Measurements from ENCODE around the gene THAP3.
"Not testable (repeated sequence)": the region's sequence is repeated elsewhere in the genome, so short reads cannot be mapped to it uniquely, and the experiment has no call there.

Gene THAP3

GRCh38 chr1:6599991-6600390, 24.7 kb upstream of the THAP3 start:
- Histone ChIP-seq H3K4me1 (ENCODE audit: control insufficient read depth, insufficient read depth, low read depth, low read length) (peaks cover 40% of the 10 kb centered on the region), H3K4me3 (ENCODE audit: insufficient read depth in 1 of 2, low read depth in 1 of 2, low read length in 2 of 2) (peak overlapping the region in 1 of 2 experiments; percentile 95), H3K79me1 (replicated peaks; ENCODE audit: low read length, poor library complexity, severe bottlenecking) (peaks cover 36% of the 10 kb centered on the region), H3K36me3 (ENCODE audit: control insufficient read depth in 1 of 2, insufficient read depth in 2 of 2, low read depth in 1 of 2, low read length in 2 of 2) (peaks cover 39 to 42% of the 10 kb centered on the region in 2 experiments), H3K9ac (ENCODE audit: low read length) (peak overlapping the region; percentile 98), H3K4me2 (ENCODE audit: low read length, poor library complexity, severe bottlenecking) (peak overlapping the region; percentile 97)
- not testable (repeated sequence) for DNase-seq; H2AFZ ChIP-seq (ENCODE audit: low read depth, low read length); H3K14ac ChIP-seq (ENCODE audit: low read length in 2 of 2); H4K8ac ChIP-seq (ENCODE audit: low read length); H3K27me3 ChIP-seq (ENCODE audit: control insufficient read depth in 1 of 2, insufficient read depth in 1 of 2, low read length in 2 of 2); H3K9me3 ChIP-seq (ENCODE audit: control insufficient read depth, low read length); H3K18ac ChIP-seq (ENCODE audit: low read depth in 1 of 2, low read length in 2 of 2); H2BK12ac ChIP-seq (ENCODE audit: low read length in 2 of 2); H2BK15ac ChIP-seq (ENCODE audit: low read depth, poor library complexity, severe bottlenecking); H3K27ac ChIP-seq (ENCODE audit: low read length, poor library complexity, severe bottlenecking); H4K91ac ChIP-seq (ENCODE audit: low read length); H3K23ac ChIP-seq (ENCODE audit: low read length in 2 of 2); H2BK120ac ChIP-seq (ENCODE audit: low read depth, low read length); H3K4ac ChIP-seq (ENCODE audit: low read depth in 1 of 2, low read length in 2 of 2); H2AK5ac ChIP-seq (ENCODE audit: low read length, severe bottlenecking); H2BK5ac ChIP-seq (ENCODE audit: low read depth, low read length, poor library complexity, severe bottlenecking)
- WGBS: 93% methylated on average over 7 of the region's 8 CpGs

GRCh38 chr1:6600410-6601048, 24.1 kb upstream of the THAP3 start:
- H2BK5ac ChIP-seq (ENCODE audit: low read depth, low read length, poor library complexity, severe bottlenecking): no peak overlapping the region
- peak overlapping the region; percentile 3 for H4K91ac ChIP-seq (ENCODE audit: low read length)
- H3K27me3 ChIP-seq (ENCODE audit: control insufficient read depth in 1 of 2, insufficient read depth in 1 of 2, low read length in 2 of 2): no peaks in the 10 kb centered on the region
- peak overlapping the region; percentile 98 for H3K9ac ChIP-seq (ENCODE audit: low read length)
- H3K14ac ChIP-seq (ENCODE audit: low read length in 2 of 2): peak overlapping the region in 1 of 2 experiments; percentile 94
- peak overlapping the region in 1 of 2 experiments; percentile 9 for H3K23ac ChIP-seq (ENCODE audit: low read length in 2 of 2)
- no peaks in the 10 kb centered on the region for H3K9me3 ChIP-seq (ENCODE audit: control insufficient read depth, low read length)
- peak overlapping the region in 1 of 2 experiments; percentile 61 for H3K4ac ChIP-seq (ENCODE audit: low read depth in 1 of 2, low read length in 2 of 2)
- peak overlapping the region in 1 of 2 experiments; percentile 51 for H2BK12ac ChIP-seq (ENCODE audit: low read length in 2 of 2)
- H4K8ac ChIP-seq (ENCODE audit: low read length): no peak overlapping the region
- WGBS: 23% methylated on average over 10 of the region's 10 CpGs
- H2AFZ ChIP-seq (ENCODE audit: low read depth, low read length): no peak overlapping the region
- no peak overlapping the region for H2BK15ac ChIP-seq (ENCODE audit: low read depth, poor library complexity, severe bottlenecking)
- H2AK5ac ChIP-seq (ENCODE audit: low read length, severe bottlenecking): peak overlapping the region; percentile 54
- H3K4me2 ChIP-seq (ENCODE audit: low read length, poor library complexity, severe bottlenecking): peak overlapping the region; percentile 97
- peak overlapping the region; percentile 1 to 91 for H3K18ac ChIP-seq (ENCODE audit: low read depth in 1 of 2, low read length in 2 of 2)
- peaks cover 34 to 37% of the 10 kb centered on the region in 2 experiments for H3K36me3 ChIP-seq (ENCODE audit: control insufficient read depth in 1 of 2, insufficient read depth in 2 of 2, low read depth in 1 of 2, low read length in 2 of 2)
- DNase-seq: peak; percentile 30
- peaks cover 32% of the 10 kb centered on the region for H3K79me1 ChIP-seq (replicated peaks; ENCODE audit: low read length, poor library complexity, severe bottlenecking)
- no peak overlapping the region for H2BK120ac ChIP-seq (ENCODE audit: low read depth, low read length)
- peaks cover 40% of the 10 kb centered on the region for H3K4me1 ChIP-seq (ENCODE audit: control insufficient read depth, insufficient read depth, low read depth, low read length)
- peak overlapping the region; percentile 38 for H3K27ac ChIP-seq (ENCODE audit: low read length, poor library complexity, severe bottlenecking)
- H3K4me3 ChIP-seq (ENCODE audit: insufficient read depth in 1 of 2, low read depth in 1 of 2, low read length in 2 of 2): peak overlapping the region; percentile 89 to 95

GRCh38 chr1:6601049-6601922, 23.4 kb upstream of the THAP3 start:
- WGBS: under 1% methylated on average over 40 of the region's 40 CpGs
- no peak overlapping the region for H2BK15ac ChIP-seq (ENCODE audit: low read depth, poor library complexity, severe bottlenecking)
- peaks cover 25% of the 10 kb centered on the region for H3K79me1 ChIP-seq (replicated peaks; ENCODE audit: low read length, poor library complexity, severe bottlenecking)
- no peak overlapping the region for H2BK5ac ChIP-seq (ENCODE audit: low read depth, low read length, poor library complexity, severe bottlenecking)
- no peaks in the 10 kb centered on the region for H3K27me3 ChIP-seq (ENCODE audit: control insufficient read depth in 1 of 2, insufficient read depth in 1 of 2, low read length in 2 of 2)
- peak overlapping the region; percentile 55 for H2AFZ ChIP-seq (ENCODE audit: low read depth, low read length)
- DNase-seq: peak; percentile 94
- no peak overlapping the region for H4K8ac ChIP-seq (ENCODE audit: low read length)
- peak overlapping the region; percentile 29 for H2BK120ac ChIP-seq (ENCODE audit: low read depth, low read length)
- peak overlapping the region; percentile 97 for H3K4me2 ChIP-seq (ENCODE audit: low read length, poor library complexity, severe bottlenecking)
- peak overlapping the region in 1 of 2 experiments; percentile 100 for H3K14ac ChIP-seq (ENCODE audit: low read length in 2 of 2)
- H3K4ac ChIP-seq (ENCODE audit: low read depth in 1 of 2, low read length in 2 of 2): peak overlapping the region; percentile 76 to 96
- H2AK5ac ChIP-seq (ENCODE audit: low read length, severe bottlenecking): no peak overlapping the region
- H3K4me1 ChIP-seq (ENCODE audit: control insufficient read depth, insufficient read depth, low read depth, low read length): peaks cover 40% of the 10 kb centered on the region
- H3K36me3 ChIP-seq (ENCODE audit: control insufficient read depth in 1 of 2, insufficient read depth in 2 of 2, low read depth in 1 of 2, low read length in 2 of 2): peaks cover 26 to 29% of the 10 kb centered on the region in 2 experiments
- H3K27ac ChIP-seq (ENCODE audit: low read length, poor library complexity, severe bottlenecking): peak overlapping the region; percentile 38
- peak overlapping the region in 1 of 2 experiments; percentile 95 for H2BK12ac ChIP-seq (ENCODE audit: low read length in 2 of 2)
- H4K91ac ChIP-seq (ENCODE audit: low read length): peak overlapping the region; percentile 44
- peak overlapping the region; percentile 98 for H3K9ac ChIP-seq (ENCODE audit: low read length)
- H3K9me3 ChIP-seq (ENCODE audit: control insufficient read depth, low read length): no peaks in the 10 kb centered on the region
- peak overlapping the region; percentile 89 to 95 for H3K4me3 ChIP-seq (ENCODE audit: insufficient read depth in 1 of 2, low read depth in 1 of 2, low read length in 2 of 2)
- H3K23ac ChIP-seq (ENCODE audit: low read length in 2 of 2): peak overlapping the region in 1 of 2 experiments; percentile 100
- peak overlapping the region; percentile 77 to 99 for H3K18ac ChIP-seq (ENCODE audit: low read depth in 1 of 2, low read length in 2 of 2)
